HG02973 (cell line): ENCODE data around the gene KIAA1671.
"Not testable (repeated sequence)": the region's sequence is repeated elsewhere in the genome, so short reads cannot be mapped to it uniquely, and the experiment has no call there.

Experiments
- ATAC-seq: cut with Tn5 transposase; IDR thresholded peaks from one replicate; pipeline ENCODE4 v1.9.1; 2021; ENCODE audit warnings: moderate library complexity; ENCODE audit not compliant: unreplicated experiment

The KIAA1671 gene

DNA sequence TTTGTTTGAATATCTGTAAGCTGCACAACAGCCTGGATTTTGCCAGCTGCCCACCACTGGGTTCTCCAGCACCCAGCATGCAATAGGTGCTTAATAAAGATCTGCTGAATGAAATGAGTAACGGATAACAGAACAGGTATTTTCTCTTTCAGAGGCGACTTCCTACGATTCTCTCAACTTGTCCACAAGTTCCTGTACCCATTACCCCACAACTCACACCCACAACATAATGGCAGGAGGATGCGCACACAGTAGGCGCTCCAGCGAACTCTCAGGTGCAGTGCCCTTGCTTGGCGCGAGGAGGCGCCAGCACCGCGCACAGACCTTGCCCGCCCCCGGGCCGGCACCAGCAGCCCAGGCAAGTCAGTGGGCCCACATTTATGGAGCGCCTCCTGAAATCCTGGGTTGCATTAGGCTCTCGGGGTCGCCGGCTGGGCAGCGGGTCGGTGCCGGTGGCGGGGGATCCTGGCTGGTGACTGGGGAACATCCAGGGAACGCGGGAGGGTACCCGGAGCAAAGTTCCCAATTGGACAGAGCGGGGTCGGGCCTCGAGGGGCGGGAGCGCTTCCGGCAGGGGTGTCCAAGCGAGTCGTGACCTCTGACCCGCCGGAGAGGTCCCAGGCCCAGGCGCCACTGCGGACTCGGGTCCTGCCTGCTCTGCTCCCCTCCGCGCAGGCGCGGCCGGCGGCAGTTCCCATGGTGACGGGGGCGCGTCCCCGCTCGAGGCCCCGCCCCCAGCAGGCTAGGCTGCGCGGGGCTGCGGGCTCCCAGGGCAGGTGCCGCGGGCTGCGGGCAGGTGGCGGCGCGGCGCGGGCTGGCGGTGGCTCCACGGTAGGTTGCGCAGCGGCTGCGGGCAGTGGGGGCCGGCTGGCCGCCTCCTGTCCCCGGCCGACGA is at the start of gene KIAA1671:
Gene KIAA1671 (plus strand): TSS at position 775 of the 895 bp plus-strand sequence. CDS start 75,284 bp downstream, outside the sequence.
- no peak for ATAC-seq

DNA sequence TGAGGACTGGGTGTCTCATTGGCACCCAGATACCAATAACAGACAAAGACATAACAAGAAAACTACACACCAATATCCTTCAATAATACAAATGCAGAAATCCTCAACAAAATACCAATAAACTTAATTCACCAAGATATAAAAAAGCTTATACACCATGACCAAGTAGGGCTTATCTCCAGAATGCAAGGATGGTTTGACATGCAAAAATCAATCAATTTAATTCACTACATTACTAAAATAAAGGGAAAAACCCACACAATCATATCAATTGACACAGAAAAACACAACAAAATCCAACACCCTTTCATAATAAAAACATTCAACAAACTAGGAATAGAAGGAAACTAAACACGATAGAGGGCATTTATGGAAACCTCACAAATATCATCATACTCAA is 46.6 kb upstream of the KIAA1671 start:
- ATAC-seq, result no peak

DNA sequence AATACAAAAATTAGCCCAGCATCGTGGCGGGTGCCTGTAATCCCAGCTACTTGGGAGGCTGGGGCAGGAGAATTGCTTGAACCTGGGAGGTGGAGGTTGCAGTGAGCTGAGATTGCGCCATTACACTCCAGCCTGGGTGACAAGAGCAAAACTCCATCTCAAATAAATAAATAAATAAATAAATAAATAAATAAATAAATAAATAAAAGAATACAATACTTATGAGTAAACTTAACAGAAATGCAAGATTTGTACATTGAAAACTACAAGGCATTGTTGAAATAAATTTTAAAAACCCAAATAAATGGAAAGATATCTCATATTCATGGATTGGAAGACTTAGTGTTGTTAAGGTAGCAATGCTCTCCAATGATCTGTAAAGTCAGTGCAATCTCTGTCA is 45.4 kb upstream of the KIAA1671 start:
- not testable (repeated sequence) for ATAC-seq

DNA sequence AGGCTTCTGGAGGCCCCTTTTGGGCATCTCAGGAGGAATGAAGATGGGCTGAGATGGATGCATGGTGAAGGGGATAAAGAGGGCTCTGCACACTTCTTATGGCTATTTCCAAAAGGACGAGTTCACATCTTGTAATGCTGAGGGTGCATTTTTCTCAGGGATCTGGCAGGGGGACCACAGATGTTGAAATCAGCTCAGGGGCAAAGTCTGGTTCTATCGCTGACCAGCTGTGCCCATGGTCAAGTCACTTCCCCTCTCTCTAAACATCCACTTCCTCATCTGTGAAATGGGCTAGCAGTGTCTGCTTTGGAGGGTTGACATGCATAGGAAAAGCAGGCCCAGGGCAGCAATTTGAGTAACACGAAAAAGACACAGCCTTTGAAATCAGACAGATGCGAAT is 32.5 kb upstream of the KIAA1671 start:
- no peak for ATAC-seq

DNA sequence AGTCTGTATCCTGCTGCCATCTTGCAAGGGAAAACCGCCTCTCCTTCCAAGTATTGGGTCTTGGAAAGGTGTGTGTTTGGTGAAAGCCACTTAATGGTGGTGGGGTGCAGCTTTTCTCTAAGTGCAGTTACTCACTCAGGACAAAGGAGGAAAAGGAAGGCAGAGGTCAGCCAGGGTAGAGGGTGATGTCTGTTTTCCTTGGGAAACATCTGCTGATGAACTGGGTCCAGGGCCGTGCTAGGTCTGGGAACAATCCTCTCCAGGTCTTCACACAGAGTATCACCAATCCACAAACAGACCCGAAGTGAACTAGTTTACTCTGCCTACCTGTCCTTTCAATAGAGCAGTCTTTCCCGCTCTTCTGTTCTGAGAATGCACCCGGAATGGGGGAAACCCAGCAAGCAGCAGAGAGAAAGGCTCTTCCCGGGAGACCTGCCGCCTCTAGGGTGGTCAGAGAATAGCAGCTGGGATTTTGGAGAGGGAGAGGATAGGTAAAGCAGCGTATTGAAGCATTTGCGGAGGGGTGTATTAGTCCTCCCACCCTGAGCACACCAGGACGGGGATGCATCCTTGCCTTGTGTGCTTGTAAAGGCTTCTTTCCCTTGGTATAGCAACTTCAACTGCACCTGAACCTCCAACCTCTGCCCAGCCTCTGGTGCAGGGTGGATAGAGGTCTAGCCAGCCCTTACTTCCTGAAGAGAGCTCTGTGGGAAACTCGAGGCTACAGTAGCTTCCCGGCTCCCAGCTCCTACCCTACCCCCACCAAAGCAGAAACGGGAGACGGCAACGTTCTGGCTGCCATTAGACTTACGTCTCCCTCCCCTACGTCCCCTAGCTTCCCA is 26.7 kb upstream of the KIAA1671 start:
- ATAC-seq, result no peak

DNA sequence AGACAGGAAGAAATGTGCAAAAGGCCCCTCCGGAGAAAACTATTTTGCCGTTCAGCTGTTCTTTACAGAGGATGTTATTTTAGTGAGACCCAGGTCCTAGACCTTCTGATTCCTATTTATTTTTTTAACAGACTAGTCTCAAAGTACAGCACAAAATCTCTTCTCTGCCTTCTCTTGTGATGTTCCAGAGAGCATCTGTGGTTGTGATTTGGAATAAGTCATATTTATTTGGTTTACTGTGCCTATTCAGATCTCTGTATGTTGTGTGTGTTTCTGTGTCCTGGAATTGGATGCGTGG is 26.1 kb upstream of the KIAA1671 start:
- no peak for ATAC-seq

DNA sequence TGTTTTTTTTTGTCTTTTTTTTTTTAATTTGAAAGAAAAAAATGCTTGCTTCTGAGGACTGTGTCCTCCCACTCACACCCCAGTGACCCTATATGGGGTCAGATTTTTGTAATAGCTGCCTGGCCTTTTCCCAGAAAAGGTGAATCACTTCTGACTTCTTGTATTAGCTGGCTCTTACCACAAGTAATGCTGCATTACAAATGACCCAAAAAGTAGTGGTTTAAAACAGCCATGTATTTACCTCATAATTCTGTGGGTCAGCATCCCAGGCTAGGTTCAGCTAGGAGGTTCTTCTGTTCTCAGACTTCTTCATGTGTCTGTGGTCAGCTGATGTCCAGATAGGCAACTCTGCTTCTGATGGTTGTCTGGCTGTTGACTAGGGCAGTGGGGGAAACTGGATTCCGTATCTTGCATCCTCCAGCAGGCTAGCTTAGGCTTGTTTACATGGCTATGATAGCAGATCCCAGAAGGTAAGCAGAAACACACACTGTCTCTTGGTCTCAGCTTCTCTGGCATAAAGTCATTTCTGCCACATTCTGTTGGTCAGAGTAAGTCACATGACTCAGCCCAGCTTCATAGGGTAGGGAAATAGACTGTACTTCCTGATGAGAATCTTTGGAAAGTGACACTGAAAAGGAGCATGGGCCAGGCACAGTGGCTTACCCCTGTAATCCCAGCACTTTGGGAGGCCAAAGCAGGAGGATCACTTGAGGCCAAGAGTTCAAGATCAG is 25.5 kb upstream of the KIAA1671 start:
- no peak for ATAC-seq

DNA sequence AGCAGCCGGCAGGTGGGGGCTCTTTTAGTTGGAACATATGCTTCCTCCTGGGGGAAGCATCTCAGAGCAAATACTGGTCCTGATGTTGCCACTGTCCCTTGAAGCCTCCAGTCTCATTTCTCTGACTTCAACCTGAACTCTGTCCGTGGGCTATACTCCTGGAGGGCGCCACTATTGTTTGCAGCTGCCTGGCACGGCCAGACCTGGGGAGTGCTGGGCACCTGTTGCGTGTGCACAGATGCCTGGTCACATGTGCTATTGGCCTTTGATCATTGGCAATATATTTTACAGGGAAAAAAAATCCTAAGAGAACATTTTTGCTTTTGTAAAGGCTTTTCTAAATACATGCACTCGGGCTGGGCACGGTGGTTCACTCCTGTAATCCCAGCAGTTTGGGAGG is 24.2 kb upstream of the KIAA1671 start:
- no peak for ATAC-seq

DNA sequence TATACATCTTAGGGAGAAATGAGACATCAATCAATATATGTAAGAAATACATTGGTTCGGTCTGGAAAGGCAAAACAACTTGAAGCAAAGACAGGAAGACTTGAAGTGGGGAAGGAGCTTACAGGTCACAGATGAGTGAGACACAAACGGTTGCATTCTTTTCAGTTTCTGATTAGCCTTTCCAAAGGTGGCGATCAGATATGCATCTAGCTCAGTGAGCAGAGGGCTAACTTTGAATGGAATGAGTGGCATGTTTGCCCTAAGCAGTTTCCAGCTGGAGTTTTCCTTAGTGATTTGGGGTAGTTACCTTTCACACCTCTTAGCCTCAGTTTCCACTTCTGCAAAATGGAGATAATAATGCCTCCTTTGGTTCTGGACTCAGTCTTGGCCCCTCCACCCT is 21.8 kb upstream of the KIAA1671 start:
- no peak for ATAC-seq

DNA sequence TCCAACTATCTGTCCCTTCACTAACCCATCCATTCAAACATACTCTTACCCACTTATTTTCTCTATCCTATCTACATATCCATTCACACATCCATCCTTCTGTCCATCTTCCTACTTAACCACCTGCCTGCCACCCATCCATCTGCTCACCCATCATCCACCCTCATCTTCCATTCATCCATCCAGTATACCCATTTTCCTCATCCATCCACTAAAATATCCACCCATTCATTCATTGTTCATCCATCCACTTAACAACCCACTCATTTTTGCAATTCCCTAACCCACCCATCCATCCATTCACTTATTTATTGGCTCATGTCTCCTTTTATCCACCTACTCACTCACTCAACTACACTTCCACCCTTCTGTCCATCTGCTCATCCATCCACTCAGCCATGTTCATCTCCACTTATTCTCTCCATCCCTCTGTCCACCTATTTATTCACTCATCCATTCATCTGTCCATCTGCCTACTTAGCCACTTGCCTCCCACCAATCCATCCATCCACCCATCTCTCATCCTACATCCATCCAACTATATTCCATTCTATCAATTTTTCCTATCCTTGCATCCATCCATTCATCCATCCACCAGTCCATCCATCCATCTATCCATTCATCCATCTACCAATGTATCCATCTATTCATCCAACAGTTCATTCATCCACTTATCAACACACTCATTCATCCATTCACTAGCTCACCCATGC is 16.6 kb upstream of the KIAA1671 start:
- ATAC-seq, result no peak

DNA sequence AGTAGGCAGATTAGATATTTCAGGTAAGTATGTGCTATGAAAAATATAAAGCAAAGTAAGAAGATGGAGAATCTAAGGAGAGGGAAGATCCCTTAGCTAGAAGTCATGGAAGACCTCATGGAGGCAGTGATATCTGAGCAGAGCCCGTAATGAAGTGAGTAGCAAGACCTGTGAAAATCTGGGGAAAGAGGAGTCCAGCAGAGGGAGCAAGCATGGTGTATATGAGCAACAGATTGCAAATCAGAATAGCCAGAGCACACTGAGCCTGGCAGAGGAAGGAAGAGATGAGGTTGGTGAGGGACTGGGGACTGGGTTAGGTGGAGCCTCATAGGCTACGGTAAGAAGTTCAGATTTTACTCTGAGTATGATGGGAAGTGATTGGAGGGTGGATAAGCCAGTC is 15.4 kb upstream of the KIAA1671 start:
- ATAC-seq, result no peak

DNA sequence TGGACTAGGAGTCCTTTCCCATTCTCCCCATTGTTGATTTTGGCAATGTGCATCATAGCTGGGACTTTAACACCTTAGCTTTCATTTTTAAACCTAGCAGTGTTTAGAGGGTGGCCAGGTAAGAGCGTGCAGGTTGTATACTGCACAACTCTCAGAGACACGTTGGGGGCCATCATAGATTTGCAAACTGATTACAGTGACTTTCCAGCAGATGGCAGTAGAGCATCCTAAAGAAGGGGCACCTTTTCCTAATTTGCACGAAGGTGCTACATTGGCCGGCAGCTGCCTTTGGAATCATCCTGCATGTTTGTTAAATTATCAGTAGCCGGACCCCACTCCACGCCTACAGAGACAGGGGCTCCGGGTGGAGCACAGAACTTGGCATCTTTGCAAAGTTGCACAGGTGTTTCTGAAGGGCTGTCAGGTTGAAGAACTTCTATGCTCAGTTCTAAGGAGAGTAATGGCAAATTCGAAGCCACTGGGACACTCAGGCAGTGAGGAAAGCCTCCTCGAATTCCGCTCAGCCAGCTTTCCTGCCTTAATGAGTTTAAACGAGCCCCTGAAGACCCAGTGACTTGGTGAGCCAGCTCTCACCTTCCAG is 13.7 kb upstream of the KIAA1671 start:
- ATAC-seq, result no peak

DNA sequence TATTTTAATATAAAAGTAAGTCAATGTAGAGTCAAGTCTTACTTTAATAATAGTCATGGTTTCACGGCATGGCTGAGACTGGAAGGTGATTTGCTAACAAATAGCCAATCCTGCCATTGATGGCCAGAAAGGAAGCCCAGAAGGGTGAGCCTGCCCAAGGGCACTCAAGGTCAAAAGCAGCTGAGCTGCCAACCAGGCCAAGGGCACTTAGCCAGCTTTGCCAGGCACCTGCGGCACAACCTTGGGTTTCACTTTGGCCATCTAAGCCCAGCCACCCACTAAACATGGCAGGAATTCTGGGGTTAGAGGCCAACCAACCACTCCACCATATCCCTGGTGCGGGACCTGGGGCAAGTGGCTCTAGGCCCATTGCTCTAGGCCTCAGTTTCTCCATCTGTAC is 10.2 kb upstream of the KIAA1671 start:
- ATAC-seq, result no peak

DNA sequence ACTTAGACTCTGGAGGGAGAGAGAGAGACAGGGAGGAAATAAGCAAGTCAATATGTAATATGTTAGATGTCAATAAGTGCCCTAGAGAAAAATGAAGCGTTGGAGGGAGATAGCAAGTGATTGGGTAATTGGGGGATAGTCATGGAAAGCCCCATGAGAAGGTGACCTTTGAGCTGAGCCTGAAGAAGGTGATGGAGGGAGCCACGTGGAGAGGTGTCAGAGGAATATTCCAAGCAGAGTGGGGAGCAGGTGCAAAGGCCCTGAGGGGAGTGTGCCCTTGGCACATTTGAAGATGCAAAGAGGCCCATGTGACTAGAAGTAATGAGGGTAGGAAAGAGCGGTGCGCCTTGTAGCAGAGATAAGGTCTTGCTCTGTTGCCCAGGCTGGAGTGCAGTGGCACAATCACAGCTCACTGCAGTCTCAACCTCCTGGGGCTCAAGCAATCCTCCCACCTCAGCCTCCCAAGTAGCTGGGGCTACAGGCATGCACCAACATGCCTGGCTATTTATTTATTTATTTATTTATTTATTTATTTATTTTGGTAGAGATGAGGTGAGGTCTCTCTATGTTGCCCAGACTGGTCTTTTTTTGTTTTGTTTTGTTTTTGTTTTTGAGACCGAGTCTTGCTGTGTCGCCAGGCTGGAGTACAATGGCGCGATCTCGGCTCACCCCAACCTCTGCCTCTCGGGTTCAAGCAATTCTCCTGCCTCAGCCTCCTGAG is 8.1 kb upstream of the KIAA1671 start:
- ATAC-seq, result no peak

DNA sequence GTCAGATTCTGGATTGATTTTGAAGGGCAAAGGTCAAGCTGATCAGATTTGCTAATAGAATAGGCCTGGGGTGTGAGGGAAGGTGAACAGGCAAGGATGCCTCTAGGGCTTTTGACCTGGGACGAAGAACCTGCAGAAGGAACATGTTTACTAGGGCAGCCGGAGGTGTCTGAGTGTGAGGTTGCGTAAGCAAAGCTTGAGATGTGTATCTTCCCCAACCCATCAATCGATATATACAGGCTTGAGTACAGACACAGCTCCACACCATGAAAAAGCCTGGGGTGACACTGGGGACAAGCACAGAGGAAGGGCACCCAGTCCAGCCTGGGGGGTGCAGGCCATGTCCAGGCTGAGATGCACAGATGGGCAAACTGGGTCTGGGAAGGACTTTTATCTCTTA is 7.1 kb upstream of the KIAA1671 start:
- no peak for ATAC-seq

DNA sequence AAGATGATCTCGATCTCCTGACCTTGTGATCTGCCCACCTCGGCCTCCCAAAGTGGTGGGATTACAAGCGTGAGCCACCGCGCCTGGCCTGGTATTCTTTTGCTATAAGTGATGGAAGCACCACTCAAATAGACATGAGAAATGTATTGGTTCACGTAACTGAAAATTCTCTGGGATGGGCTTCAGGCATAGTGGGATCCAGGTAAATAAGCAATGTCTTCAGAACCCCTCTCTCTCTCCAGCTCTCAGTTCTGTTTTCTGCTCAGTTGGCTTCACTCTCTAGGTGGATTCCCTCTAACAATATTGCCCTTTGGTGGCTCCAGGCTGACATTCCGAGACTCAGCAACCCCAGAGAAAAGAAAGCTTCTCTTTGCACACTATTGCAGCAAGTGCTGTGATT is 5.1 kb upstream of the KIAA1671 start:
- ATAC-seq, result no peak

DNA sequence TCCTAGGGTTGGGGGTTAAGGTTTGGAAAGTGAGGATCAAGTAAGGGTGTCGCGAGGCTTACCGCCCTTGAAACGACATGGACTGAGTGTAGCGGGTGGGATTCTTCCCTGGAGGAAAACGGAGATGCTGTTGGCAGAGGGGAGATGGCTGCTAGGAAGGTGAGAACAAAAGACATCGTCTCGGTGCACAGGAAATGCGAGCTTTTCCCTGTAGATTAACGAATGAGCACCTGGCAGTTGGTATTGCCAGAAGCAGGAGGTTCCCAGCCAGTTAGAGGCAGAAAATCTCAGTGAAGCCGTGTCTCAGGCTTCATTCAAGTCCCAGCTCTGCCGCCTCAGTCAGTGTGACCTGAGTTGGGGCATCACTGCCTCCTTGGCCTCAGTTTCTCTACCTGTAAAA is 4.6 kb upstream of the KIAA1671 start:
- no peak for ATAC-seq

DNA sequence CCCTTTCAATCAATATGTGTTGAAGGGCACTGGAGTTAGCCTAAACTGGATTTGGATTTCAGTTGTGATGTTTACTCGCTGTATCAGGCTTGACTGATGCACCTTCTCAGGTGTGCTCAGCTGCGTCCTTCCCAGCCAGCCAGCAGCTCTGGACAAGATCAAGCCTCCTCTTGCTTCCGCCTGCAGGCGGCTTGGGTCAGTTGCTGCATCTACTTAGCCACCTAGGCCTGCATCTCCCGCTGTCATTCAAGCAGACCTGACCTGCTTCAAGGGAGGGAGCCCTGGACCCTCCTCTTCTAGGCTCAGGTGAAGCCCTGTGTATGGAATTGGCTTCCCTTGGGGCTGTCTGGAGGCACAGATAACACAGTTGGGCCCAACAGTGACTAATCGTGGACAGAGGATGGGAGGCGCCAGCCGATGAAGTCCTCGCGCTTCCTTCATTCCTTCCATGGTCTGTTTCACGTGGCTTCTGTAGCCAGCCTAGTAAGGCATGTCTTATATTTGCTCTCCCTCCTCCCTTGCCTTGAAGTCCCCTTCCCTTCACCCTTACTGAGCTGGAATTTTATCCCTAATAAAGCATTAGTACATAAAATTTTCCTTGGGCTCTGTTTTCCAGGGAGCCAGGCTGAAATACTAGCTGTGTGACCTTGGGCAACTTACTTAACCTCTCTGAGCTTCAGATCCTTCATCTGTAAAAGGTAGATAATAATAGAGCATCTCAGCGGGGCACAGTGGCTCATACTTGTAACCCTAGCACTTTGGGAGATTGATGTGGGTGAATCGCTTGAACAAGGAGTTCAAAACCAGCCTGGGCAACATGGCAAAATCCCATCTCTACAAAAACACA is 3.9 kb upstream of the KIAA1671 start:
- ATAC-seq, result no peak
